Keratinocyte (primary cell): ENCODE results near the gene NT5DC4. TPM values are rescaled to one million over a fixed set of nuclear protein-coding genes. Genes with fewer than 3 reads are reported as not detected.

ENCODE experiments used
- DNase-seq: peaks from one replicate; pipeline ENCODE4 v3.0.0-alpha.2; 2011; ENCODE audit warnings: low read depth, missing footprints, low spot score
- FAIRE-seq: peaks from 2 replicates; lab custom pipeline; 2011; peaks lifted over from hg19 to GRCh38; lab: Jason Lieb, UNC
- H2AFZ ChIP-seq: 2 replicates; pipeline ENCODE4 v1.6.0; 2012; ENCODE audit warnings: low read length, control low read depth, inconsistent platforms; ENCODE audit not compliant: control insufficient read depth
- H3K27ac ChIP-seq: 2 replicates; pipeline ENCODE4 v1.5.1; 2011; ENCODE audit warnings: low read length; ENCODE audit not compliant: control insufficient read depth, insufficient read depth
- H3K27me3 ChIP-seq: 3 replicates; pipeline ENCODE4 v1.6.0; 2011; ENCODE audit warnings: low read length; ENCODE audit not compliant: control insufficient read depth, insufficient read depth; ENCODE audit errors: extremely low read depth
- H3K36me3 ChIP-seq, 2 experiments: 2 replicates in 1 of 2; 3 replicates in 1 of 2; pipeline ENCODE4 v1.5.1; 2011; ENCODE audit warnings: low read length in 2 of 2, mild to moderate bottlenecking in 1 of 2; ENCODE audit not compliant: control insufficient read depth in 2 of 2, insufficient read depth in 2 of 2; ENCODE audit errors: extremely low read depth in 1 of 2
- H3K4me1 ChIP-seq: 3 replicates; pipeline ENCODE4 v1.5.1; 2011; ENCODE audit warnings: low read length; ENCODE audit not compliant: control insufficient read depth, insufficient read depth; ENCODE audit errors: extremely low read depth
- H3K4me2 ChIP-seq: 3 replicates; pipeline ENCODE4 v1.6.0; 2011; ENCODE audit warnings: low read depth, low read length; ENCODE audit not compliant: control insufficient read depth, insufficient read depth; ENCODE audit errors: extremely low read depth
- H3K4me3 ChIP-seq, 3 experiments: fragments of 200-600 bp in 1 of 3; sonication (generic) in 1 of 3; 2 replicates in 2 of 3; 3 replicates in 1 of 3; pipeline ENCODE4 v1.5.1; 2011 to 2016; ENCODE audit warnings: low read length in 3 of 3, mild to moderate bottlenecking in 3 of 3, control low read depth in 2 of 3, inconsistent platforms in 1 of 3, low read depth in 1 of 3, mixed read lengths in 1 of 3, mixed run types in 1 of 3, moderate library complexity in 1 of 3; ENCODE audit not compliant: control insufficient read depth in 2 of 3, insufficient read depth in 2 of 3; ENCODE audit errors: extremely low read depth in 1 of 3
- H3K79me2 ChIP-seq: 2 replicates; pipeline ENCODE4 v1.6.0; 2012; ENCODE audit warnings: low read length; ENCODE audit not compliant: control insufficient read depth, insufficient read depth
- H3K9ac ChIP-seq: 3 replicates; pipeline ENCODE4 v1.6.0; 2011; ENCODE audit warnings: low read length; ENCODE audit not compliant: control insufficient read depth, insufficient read depth; ENCODE audit errors: extremely low read depth
- H3K9me1 ChIP-seq: 3 replicates; pipeline ENCODE4 v1.6.0; 2011; ENCODE audit warnings: low read length; ENCODE audit not compliant: control insufficient read depth, insufficient read depth; ENCODE audit errors: extremely low read depth
- H3K9me3 ChIP-seq: 2 replicates; pipeline ENCODE4 v1.5.1; 2012; ENCODE audit warnings: low read depth, low read length; ENCODE audit not compliant: control insufficient read depth
- H4K20me1 ChIP-seq: 3 replicates; pipeline ENCODE4 v1.6.0; 2011; ENCODE audit warnings: low read length; ENCODE audit not compliant: control insufficient read depth, insufficient read depth; ENCODE audit errors: extremely low read depth
- CTCF ChIP-seq, 3 experiments: IDR thresholded peaks in 1 of 3; conservative IDR thresholded peaks in 1 of 3; optimal IDR thresholded peaks in 1 of 3; 2 replicates in 2 of 3; 3 replicates in 1 of 3; pipeline versions ENCODE3 to v1.5.1; 2011; ENCODE audit warnings: low read length in 3 of 3, mild to moderate bottlenecking in 3 of 3, moderate library complexity in 2 of 3, control low read depth in 1 of 3, inconsistent platforms in 1 of 3; ENCODE audit not compliant: insufficient read depth in 2 of 3; ENCODE audit errors: extremely low read depth in 1 of 3
- EZH2 ChIP-seq: IDR thresholded peaks from one replicate; pipeline ENCODE4 v1.6.1; 2012; ENCODE audit warnings: inconsistent platforms, mild to moderate bottlenecking, low read length, moderate library complexity
- dilution Hi-C: fragments of 300-500 bp; cut with MboI; formaldehyde crosslinking; loops from one replicate; pipeline ENCODE4 v1.7.0; 2020; ENCODE audit warnings: low sequenced_read_pairs; ENCODE audit not compliant: extremely low pct_ligation_motif_present
- polyA plus RNA-seq, 5 experiments: library from polyadenylated mRNA; depleted of rRNA in 3 of 5; stranded (reverse) in 3 of 5; stranded (forward) in 1 of 5; unstranded in 1 of 5; fragments of >200 nt; gene quantifications; 1 replicate in 1 of 5; 2 replicates in 3 of 5; 3 replicates in 1 of 5; pipeline versions ENCODE4 v1.2.1 to v1.2.3, GENCODE V29; 2011 to 2012; ENCODE audit warnings: missing spikeins in 2 of 5, low read depth in 1 of 5, low replicate concordance in 1 of 5

Gene NT5DC4
- polyA plus RNA-seq, 1 donor (not counting 4 experiments of a cell fraction or from before 2014, with no cell fraction given), result 1.00 TPM

- Histone ChIP-seq H3K4me3 (no peak overlapping the region), H3K9me3 (no peaks in the 10 kb centered on the region), H2AFZ (no peak overlapping the region), H4K20me1 (no peaks in the 10 kb centered on the region), H3K27me3 (no peaks in the 10 kb centered on the region), H3K4me2 (no peak overlapping the region), H3K79me2 (no peaks in the 10 kb centered on the region), H3K9me1 (no peaks in the 10 kb centered on the region), H3K4me1 (no peaks in the 10 kb centered on the region), H3K36me3 (peaks cover 2 to 11% of the 10 kb centered on the region in 2 experiments), H3K9ac (no peak overlapping the region), H3K27ac (no peak overlapping the region)
- dilution Hi-C loops, result no loop called here
- FAIRE-seq (no peak), DNase-seq (no peak)
- TF ChIP-seq EZH2, result no peak
- TF ChIP-seq CTCF (optimal IDR thresholded peaks at IDR 0.05 in 1 of 3, IDR thresholded peaks at IDR 0.05 in 1 of 3, conservative IDR thresholded peaks at IDR 0.05 in 1 of 3; ENCODE audit: extremely low read depth in 1 of 3, insufficient read depth in 2 of 3, low read length in 3 of 3), result no peak
Measured at GRCh38 chr2:112733871-112734270, 13.1 kb downstream of the NT5DC4 start.

DNA sequence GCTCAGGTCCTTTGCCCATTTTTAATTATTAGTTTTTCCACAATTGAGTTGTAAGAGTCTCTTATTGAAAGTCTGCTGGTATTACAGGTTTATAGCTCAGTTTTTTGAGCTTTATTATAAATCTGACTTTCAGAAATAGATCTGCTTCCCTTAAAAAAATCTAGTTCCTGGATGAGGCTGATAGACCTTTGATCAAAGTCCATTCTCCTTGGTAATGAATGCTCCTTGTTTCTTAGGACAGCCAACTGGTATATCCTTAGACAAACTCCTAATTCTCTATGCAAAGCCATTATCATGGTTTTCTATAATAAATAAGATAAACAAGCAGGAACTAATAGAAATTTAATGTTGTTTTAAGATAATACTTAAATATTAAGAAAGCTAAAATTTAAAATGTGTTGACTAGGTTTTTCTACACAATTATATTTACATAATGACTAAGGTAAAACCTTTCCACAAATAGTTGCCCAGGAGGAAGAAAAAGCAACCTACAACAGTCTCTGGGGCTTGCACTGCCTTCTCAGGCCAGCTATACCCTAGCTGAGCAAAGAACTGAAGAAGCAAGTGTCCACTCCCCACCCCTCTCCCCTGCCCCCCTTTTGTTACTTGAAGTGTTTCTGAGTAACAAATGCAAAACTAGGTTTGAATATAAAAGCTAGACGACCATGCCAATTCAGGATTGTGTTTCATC is 16.9 kb downstream of the NT5DC4 start:
- Histone ChIP-seq H3K4me1 (peaks cover 12% of the 10 kb centered on the region), H3K9me1 (no peaks in the 10 kb centered on the region), H4K20me1 (no peaks in the 10 kb centered on the region), H3K4me2 (no peak overlapping the region), H3K27me3 (no peaks in the 10 kb centered on the region), H3K79me2 (no peaks in the 10 kb centered on the region), H2AFZ (no peak overlapping the region), H3K36me3 (peaks cover 2 to 31% of the 10 kb centered on the region in 2 experiments), H3K9me3 (no peaks in the 10 kb centered on the region), H3K9ac (no peak overlapping the region), H3K4me3 (no peak overlapping the region), H3K27ac (no peak overlapping the region)
- no peak for DNase-seq
- dilution Hi-C loops, result no loop called here
- TF ChIP-seq CTCF (optimal IDR thresholded peaks at IDR 0.05 in 1 of 3, IDR thresholded peaks at IDR 0.05 in 1 of 3, conservative IDR thresholded peaks at IDR 0.05 in 1 of 3; ENCODE audit: extremely low read depth in 1 of 3, insufficient read depth in 2 of 3, low read length in 3 of 3) (no peak), EZH2 (no peak)
- no peak for FAIRE-seq
